Epithelial cell of esophagus (primary cell): ENCODE measurements around the gene PARD3B.

Source experiments
- DNase-seq: peaks from one replicate; pipeline ENCODE4 v3.0.0; 2010; ENCODE audit warnings: low read depth
- H3K4me3 ChIP-seq: 2 replicates; pipeline ENCODE4 v1.5.1; 2011; ENCODE audit warnings: mild to moderate bottlenecking, low read length, control low read depth
- TF ChIP-seq, protein P1 (sequence below): IDR thresholded peaks from 2 replicates; pipeline ENCODE4 v1.5.1; 2011; ENCODE audit warnings: low read depth, mild to moderate bottlenecking, low read length, control low read depth, inconsistent platforms; ENCODE audit not compliant: insufficient read depth; ENCODE audit errors: missing control alignments

Gene PARD3B, protein sequence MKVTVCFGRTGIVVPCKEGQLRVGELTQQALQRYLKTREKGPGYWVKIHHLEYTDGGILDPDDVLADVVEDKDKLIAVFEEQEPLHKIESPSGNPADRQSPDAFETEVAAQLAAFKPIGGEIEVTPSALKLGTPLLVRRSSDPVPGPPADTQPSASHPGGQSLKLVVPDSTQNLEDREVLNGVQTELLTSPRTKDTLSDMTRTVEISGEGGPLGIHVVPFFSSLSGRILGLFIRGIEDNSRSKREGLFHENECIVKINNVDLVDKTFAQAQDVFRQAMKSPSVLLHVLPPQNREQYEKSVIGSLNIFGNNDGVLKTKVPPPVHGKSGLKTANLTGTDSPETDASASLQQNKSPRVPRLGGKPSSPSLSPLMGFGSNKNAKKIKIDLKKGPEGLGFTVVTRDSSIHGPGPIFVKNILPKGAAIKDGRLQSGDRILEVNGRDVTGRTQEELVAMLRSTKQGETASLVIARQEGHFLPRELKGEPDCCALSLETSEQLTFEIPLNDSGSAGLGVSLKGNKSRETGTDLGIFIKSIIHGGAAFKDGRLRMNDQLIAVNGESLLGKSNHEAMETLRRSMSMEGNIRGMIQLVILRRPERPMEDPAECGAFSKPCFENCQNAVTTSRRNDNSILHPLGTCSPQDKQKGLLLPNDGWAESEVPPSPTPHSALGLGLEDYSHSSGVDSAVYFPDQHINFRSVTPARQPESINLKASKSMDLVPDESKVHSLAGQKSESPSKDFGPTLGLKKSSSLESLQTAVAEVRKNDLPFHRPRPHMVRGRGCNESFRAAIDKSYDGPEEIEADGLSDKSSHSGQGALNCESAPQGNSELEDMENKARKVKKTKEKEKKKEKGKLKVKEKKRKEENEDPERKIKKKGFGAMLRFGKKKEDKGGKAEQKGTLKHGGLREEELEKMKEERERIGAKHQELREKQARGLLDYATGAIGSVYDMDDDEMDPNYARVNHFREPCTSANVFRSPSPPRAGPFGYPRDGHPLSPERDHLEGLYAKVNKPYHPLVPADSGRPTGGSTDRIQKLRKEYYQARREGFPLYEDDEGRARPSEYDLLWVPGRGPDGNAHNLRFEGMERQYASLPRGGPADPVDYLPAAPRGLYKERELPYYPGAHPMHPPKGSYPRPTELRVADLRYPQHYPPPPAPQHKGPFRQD (N-terminal part only)

DNA sequence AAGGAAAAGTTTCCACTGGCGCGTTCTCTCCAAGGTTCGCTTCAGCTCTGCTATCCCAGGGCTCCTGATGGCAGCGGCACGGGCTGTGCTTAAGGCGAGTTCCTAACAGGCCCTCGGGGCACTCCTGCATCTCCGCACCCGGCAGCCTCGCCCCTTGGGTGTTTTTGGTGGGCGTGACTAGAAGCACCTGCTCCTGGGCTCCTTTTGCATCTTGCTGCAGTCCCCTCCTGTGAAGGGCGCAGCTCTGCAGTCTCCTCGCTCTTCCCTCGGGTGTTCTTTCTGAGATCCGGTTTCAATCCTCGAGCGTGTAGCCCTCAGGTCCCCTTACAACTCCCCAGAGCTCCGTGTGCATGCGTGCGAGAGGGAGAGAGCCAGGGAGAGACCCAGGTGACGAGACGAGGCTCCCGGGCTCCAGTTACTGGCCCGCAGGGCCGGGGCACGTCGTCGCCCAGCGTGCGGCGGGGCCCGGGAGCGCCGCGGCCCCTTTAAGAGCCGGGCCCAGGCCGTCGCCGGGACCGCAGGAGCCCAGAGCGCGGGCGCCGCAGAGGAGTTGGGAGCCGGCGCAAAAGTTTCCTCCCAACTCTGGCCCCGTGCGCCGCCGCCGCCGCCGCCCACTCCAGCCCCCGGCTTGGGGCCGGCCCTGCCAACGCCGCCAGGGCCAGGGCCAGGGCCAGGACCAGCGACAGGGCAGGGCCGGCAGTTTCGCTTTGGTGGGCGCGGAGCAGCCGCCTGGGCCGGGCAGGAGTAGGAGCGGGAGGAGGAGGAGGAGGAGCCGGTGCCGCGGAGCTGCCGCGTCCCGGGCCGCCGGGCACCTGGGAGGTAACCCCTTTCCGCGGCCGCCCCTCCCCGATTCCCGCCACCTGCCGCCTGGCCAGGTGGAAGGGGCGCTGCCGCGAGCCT lies at the start of gene PARD3B:
Gene PARD3B, plus strand, starts transcription at position 515 of the 900 bp plus-strand sequence. CDS start 525 bp downstream, outside the sequence.
- TF ChIP-seq, protein P1, sequence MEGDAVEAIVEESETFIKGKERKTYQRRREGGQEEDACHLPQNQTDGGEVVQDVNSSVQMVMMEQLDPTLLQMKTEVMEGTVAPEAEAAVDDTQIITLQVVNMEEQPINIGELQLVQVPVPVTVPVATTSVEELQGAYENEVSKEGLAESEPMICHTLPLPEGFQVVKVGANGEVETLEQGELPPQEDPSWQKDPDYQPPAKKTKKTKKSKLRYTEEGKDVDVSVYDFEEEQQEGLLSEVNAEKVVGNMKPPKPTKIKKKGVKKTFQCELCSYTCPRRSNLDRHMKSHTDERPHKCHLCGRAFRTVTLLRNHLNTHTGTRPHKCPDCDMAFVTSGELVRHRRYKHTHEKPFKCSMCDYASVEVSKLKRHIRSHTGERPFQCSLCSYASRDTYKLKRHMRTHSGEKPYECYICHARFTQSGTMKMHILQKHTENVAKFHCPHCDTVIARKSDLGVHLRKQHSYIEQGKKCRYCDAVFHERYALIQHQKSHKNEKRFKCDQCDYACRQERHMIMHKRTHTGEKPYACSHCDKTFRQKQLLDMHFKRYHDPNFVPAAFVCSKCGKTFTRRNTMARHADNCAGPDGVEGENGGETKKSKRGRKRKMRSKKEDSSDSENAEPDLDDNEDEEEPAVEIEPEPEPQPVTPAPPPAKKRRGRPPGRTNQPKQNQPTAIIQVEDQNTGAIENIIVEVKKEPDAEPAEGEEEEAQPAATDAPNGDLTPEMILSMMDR: no peak
- H3K4me3 ChIP-seq: peak within 1 kb of the TSS; percentile 49
- DNase-seq: peak; percentile 65

DNA sequence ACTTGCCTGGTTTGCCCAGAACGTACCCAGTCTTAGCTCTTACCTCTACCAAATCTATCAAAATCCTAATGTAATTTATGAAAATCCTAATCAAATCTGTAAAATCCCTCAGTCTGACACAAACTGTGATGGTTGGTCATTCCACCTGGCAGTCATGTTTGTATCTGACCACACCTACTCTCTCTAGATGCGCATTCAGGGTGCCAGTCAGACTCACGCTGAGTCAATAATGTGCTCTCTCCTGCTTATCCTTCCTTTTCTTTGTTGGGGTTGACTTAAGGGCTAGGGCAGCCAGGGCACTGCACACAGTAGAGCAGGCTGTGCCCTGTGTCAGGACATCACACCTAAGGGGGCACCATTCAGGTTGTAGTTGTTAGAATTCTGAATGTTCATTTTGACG lies 48.5 kb upstream of the PARD3B start:
- DNase-seq: no peak
- H3K4me3 ChIP-seq: no peak overlapping the region
- TF ChIP-seq, protein P1: no peak

DNA sequence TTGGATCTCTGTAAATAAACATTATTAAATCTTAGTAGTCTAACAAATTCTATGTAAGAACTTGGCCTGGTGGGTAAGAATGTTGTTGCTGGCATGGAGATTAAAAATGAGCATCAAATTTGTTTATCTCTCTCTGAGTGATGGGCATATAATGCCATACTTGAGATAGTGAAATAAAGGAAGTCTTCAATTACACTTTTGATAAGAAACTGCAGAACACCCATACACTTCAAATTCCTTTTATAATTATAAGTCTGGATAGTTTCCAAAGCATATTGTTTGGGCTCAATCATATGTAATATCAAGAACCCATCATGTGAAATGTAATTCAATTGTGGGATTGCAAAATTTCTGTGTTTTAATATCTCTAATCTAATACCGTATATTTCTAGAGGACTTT lies 47.4 kb upstream of the PARD3B start:
- no peak for DNase-seq
- no peak overlapping the region for H3K4me3 ChIP-seq
- TF ChIP-seq, protein P1: no peak

DNA sequence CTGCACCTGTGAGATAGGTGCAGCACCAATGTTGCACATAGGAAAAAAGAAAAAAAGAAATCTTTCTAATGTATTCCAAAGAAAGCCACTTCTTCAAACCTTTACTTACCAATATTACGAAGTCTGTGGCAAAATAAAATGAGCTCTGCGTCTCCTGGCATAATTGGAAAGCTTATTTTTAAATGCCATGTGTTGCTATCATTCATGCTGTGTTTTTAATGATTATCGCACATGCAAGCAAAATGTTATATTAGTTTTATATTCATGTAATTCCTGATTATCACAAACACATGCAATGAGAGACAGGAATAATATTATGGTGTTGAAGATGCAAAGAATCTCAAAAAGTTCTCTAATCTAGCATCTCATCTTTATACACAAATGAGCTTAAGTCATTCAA lies 47.0 kb upstream of the PARD3B start:
- TF ChIP-seq, protein P1: no peak
- DNase-seq: no peak
- no peak overlapping the region for H3K4me3 ChIP-seq

DNA sequence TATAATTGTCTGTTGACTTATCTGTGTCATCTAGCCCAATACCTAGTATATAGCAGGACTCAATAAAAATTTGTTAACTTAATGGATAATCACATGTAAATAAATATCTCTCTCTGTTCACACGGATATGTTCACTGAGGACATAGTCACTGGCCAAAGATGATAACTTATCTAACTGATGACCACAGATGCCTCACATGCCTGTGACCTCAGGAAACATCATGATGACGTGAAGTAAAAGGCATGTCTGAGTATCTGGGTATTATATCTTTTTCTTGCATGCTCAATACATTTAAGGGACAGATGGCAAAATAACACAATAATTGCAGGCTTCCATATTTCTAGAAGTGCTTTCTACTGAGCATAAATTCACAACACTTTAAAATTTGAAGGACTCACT lies 41.4 kb upstream of the PARD3B start:
- DNase-seq: no peak
- H3K4me3 ChIP-seq: no peak overlapping the region
- TF ChIP-seq, protein P1: no peak

DNA sequence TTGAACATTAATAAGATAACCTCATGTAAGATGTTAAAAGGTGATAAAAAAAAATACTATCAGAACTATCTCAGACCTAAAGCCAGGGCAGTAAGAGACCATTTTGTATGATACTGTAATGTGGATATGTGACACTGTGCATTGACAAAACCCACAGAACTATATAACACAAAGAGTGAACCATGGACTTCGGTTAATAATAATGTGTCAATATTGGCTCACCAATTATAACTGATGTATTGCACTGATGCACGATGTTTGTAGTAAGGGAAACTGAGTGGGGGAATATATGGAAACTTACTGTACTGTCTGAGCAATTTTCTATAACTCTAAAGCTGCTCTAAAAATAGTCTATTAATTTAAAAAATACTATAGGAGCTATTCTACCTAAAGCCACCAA lies 40.7 kb upstream of the PARD3B start:
- TF ChIP-seq, protein P1: no peak
- no peak for DNase-seq
- no peak overlapping the region for H3K4me3 ChIP-seq
